ENCODE measurements around the gene TAMALIN. TPM values are rescaled to one million over a fixed set of nuclear protein-coding genes. Genes with fewer than 3 reads are reported as not detected.

The TAMALIN gene
- total and polyA plus RNA-seq, 2 experiments from 2014 or later = 0.34 to 3.0 TPM

DNA sequence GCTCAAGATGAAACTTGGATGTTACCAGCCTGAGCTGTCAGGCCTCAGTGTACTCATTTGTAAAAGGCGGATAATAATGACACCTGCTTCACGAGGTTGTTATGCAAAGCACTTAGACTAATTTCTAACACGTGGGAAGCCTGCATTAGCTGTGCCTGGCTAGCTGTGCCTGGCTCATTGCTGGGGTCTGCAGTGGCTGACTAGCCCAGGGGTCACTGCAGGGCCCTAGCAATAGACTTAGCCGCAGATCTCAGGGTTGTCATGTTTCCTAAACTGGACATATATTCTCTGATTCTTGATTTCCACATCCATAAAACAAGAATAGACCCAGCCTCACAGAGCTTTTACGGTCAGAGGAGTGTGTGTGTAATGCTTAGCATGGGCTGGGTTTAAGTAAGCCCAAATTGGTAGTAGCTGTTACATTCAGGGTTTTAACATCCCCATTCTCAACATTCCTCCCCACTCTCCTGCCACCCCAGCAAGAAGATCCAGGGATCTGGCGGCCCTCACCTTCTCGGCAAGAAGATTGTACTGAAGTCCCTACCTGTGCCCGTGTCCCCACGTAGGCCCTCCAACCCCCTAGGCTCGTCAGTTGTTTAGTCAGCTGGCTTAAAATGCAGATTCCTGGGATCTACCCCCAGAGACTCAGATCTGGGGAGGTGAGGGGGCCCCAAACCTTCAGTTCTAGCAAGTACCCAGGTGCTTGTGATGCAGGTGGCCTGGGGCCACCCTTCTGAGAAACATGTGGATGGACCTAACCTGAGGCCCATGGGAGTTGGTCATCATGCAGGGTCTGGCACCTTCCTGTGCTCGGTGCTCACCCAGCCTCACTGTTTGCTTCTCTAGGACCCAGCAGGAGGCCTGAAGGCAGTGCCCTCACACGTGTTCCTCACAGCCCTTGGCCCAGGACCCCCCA, 53.1 kb downstream of the TAMALIN start (continued):
- no peak for TF ChIP-seq EZH2 (IDR thresholded peaks at IDR 0.05; ENCODE audit: low read depth, unreplicated experiment)
- no peak for TF ChIP-seq STAT1 (IDR thresholded peaks at IDR 0.05; ENCODE audit: unreplicated experiment)

DNA sequence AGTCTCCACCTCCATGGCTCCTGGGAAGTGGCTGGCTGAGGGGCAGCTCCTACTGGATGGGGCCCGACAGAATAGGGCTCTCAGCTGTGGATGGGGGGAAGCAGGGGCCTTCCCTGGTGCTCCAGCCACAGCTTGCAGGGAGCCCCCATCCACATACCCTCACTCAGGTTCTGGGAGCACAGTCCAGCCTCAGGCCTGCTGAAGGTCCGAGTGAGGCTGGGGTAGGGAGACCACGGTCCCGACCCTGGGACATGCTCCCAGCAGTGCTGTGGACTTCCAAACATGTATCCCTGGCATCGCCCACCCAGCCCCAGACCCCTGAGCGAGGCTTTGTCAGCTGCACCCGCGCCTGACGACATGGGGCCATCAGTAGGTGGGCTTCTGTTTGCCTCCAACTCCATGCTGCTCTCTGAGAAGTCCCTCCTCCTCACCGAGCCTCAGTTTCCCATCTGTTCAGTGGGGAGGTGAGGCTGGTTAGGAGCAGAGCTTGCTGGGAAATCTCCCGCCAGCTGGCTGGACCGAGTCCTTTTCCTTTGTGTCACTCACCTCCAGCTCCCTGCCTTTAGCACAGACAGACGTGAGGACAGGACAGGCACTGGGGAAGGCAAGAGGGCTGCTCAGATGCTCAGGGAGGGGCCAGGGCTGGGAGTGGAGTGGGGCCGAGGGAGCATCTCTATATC, 53.9 kb downstream of the TAMALIN start:
- no peaks in the 10 kb centered on the region for H3K36me3 ChIP-seq (ENCODE audit: insufficient read depth)
- no peak overlapping the region for H3K4me2 ChIP-seq
- Mint-ChIP-seq H3K36me3 (ENCODE audit: low read depth) (peaks cover 10% of the 10 kb centered on the region), H3K27ac (no peak overlapping the region), H3K27me3 (ENCODE audit: insufficient read depth, low read depth, poor library complexity) (peaks cover 12% of the 10 kb centered on the region), H3K9me3 (no peaks in the 10 kb centered on the region), H3K4me1 (peaks cover 2% of the 10 kb centered on the region; the same call in 1 of the 3 replicates), H3K4me3 (no peak overlapping the region)
- no peak for ATAC-seq
- TF ChIP-seq ZNF114 (CRISPR knock-in tag; IDR thresholded peaks at IDR 0.05) (no peak), REST (IDR thresholded peaks at IDR 0.05; ENCODE audit: unreplicated experiment) (no peak), POLR2AphosphoS5 (IDR thresholded peaks at IDR 0.05; ENCODE audit: low read depth) (no peak), EZH2 (IDR thresholded peaks at IDR 0.05; ENCODE audit: low read depth, unreplicated experiment) (no peak)
- no peaks in the 10 kb centered on the region for H4K20me1 ChIP-seq (replicated peaks; ENCODE audit: insufficient read depth)
- H3K9me2 ChIP-seq (ENCODE audit: insufficient read depth) = no peaks in the 10 kb centered on the region
- H3K4me1 ChIP-seq (ENCODE audit: insufficient read depth) = no peaks in the 10 kb centered on the region
- no peak overlapping the region for H3K4me3 ChIP-seq
- DNase-seq (ENCODE audit: low spot score) = no peak
- no peaks in the 10 kb centered on the region for H3K27me3 ChIP-seq (ENCODE audit: insufficient read depth)
- H3F3A ChIP-seq (replicated peaks; ENCODE audit: low read depth) = no peaks in the 10 kb centered on the region
- no peaks in the 10 kb centered on the region for H3K79me2 ChIP-seq (replicated peaks; ENCODE audit: insufficient read depth)
- no peak overlapping the region for H3K27ac ChIP-seq (ENCODE audit: low read depth)
- no peak overlapping the region for H2AFZ ChIP-seq

DNA sequence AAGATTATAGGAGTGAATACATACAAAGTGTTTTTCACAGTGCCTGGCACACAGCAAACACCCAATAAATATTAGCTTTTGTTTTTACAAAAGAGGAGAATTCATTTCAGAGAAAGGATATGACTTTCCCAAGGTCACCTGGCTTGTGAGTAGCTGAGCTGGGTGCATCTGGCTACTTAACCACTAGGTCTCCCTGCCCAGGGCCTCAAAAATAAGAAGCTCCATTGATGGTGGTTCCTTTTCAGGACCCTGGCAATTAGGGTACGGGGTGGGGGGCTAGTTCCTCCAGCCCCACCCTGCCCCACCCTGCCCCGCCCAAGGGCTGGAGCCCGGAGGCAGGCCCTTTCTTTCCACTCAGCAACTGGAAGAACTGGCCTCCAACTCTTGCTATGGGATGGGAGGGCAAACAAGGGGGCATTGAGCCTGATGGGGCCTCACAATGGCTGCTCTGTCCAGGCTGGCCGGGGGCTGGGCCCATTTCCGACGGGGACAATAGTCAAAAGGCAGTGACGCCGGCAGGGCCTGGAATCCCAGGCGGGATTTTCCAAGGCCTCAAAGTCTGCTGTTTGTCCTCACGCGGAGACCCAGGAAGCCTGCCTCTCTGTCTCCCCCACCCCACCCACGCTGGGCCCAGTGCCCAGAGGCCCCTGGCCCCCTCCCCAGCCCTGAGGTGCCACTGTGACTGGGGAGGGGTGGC, 54.9 kb downstream of the TAMALIN start:
- Histone ChIP-seq H3K36me3 (ENCODE audit: insufficient read depth) (no peaks in the 10 kb centered on the region), H3K4me1 (ENCODE audit: insufficient read depth) (no peaks in the 10 kb centered on the region), H3K4me2 (no peak overlapping the region), H3K79me2 (replicated peaks; ENCODE audit: insufficient read depth) (no peaks in the 10 kb centered on the region), H3K4me3 (no peak overlapping the region), H3K27me3 (ENCODE audit: insufficient read depth) (no peaks in the 10 kb centered on the region), H3F3A (replicated peaks; ENCODE audit: low read depth) (no peaks in the 10 kb centered on the region), H3K9me2 (ENCODE audit: insufficient read depth) (no peaks in the 10 kb centered on the region), H3K27ac (ENCODE audit: low read depth) (no peak overlapping the region), H2AFZ (no peak overlapping the region), H4K20me1 (replicated peaks; ENCODE audit: insufficient read depth) (no peaks in the 10 kb centered on the region)
- H3K4me3 Mint-ChIP-seq = no peak overlapping the region
- peaks cover 2% of the 10 kb centered on the region; the same call in 1 of the 3 replicates for H3K4me1 Mint-ChIP-seq
- no peak for DNase-seq (ENCODE audit: low spot score)
- H3K9me3 Mint-ChIP-seq = no peaks in the 10 kb centered on the region
- H3K27ac Mint-ChIP-seq = no peak overlapping the region
- peaks cover 14% of the 10 kb centered on the region for H3K27me3 Mint-ChIP-seq (ENCODE audit: insufficient read depth, low read depth, poor library complexity)
- H3K36me3 Mint-ChIP-seq (ENCODE audit: low read depth) = peaks cover 7% of the 10 kb centered on the region
- ATAC-seq = no peak
- TF ChIP-seq ZNF114 (CRISPR knock-in tag; IDR thresholded peaks at IDR 0.05) (no peak), EZH2 (IDR thresholded peaks at IDR 0.05; ENCODE audit: low read depth, unreplicated experiment) (no peak), POLR2AphosphoS5 (IDR thresholded peaks at IDR 0.05; ENCODE audit: low read depth) (no peak), STAT1 (IDR thresholded peaks at IDR 0.05; ENCODE audit: unreplicated experiment) (no peak), CTCF (conservative IDR thresholded peaks at IDR 0.05; ENCODE audit: low read depth in 2 of 2) (no peak), NANOG (IDR thresholded peaks at IDR 0.05; ENCODE audit: borderline replicate concordance) (no peak), REST (IDR thresholded peaks at IDR 0.05; ENCODE audit: unreplicated experiment) (no peak)
- TF ChIP-seq, protein P1, sequence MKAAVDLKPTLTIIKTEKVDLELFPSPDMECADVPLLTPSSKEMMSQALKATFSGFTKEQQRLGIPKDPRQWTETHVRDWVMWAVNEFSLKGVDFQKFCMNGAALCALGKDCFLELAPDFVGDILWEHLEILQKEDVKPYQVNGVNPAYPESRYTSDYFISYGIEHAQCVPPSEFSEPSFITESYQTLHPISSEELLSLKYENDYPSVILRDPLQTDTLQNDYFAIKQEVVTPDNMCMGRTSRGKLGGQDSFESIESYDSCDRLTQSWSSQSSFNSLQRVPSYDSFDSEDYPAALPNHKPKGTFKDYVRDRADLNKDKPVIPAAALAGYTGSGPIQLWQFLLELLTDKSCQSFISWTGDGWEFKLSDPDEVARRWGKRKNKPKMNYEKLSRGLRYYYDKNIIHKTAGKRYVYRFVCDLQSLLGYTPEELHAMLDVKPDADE (IDR thresholded peaks at IDR 0.05) = no peak
